ENCODE data around the gene PER2.
A peak's percentile ranks its signal among the peaks of the same experiment; 100 is the strongest.
"Not testable (repeated sequence)": the region's sequence is repeated elsewhere in the genome, so short reads cannot be mapped to it uniquely, and the experiment has no call there.

Gene PER2, protein sequence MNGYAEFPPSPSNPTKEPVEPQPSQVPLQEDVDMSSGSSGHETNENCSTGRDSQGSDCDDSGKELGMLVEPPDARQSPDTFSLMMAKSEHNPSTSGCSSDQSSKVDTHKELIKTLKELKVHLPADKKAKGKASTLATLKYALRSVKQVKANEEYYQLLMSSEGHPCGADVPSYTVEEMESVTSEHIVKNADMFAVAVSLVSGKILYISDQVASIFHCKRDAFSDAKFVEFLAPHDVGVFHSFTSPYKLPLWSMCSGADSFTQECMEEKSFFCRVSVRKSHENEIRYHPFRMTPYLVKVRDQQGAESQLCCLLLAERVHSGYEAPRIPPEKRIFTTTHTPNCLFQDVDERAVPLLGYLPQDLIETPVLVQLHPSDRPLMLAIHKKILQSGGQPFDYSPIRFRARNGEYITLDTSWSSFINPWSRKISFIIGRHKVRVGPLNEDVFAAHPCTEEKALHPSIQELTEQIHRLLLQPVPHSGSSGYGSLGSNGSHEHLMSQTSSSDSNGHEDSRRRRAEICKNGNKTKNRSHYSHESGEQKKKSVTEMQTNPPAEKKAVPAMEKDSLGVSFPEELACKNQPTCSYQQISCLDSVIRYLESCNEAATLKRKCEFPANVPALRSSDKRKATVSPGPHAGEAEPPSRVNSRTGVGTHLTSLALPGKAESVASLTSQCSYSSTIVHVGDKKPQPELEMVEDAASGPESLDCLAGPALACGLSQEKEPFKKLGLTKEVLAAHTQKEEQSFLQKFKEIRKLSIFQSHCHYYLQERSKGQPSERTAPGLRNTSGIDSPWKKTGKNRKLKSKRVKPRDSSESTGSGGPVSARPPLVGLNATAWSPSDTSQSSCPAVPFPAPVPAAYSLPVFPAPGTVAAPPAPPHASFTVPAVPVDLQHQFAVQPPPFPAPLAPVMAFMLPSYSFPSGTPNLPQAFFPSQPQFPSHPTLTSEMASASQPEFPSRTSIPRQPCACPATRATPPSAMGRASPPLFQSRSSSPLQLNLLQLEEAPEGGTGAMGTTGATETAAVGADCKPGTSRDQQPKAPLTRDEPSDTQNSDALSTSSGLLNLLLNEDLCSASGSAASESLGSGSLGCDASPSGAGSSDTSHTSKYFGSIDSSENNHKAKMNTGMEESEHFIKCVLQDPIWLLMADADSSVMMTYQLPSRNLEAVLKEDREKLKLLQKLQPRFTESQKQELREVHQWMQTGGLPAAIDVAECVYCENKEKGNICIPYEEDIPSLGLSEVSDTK (N-terminal part only)

DNA sequence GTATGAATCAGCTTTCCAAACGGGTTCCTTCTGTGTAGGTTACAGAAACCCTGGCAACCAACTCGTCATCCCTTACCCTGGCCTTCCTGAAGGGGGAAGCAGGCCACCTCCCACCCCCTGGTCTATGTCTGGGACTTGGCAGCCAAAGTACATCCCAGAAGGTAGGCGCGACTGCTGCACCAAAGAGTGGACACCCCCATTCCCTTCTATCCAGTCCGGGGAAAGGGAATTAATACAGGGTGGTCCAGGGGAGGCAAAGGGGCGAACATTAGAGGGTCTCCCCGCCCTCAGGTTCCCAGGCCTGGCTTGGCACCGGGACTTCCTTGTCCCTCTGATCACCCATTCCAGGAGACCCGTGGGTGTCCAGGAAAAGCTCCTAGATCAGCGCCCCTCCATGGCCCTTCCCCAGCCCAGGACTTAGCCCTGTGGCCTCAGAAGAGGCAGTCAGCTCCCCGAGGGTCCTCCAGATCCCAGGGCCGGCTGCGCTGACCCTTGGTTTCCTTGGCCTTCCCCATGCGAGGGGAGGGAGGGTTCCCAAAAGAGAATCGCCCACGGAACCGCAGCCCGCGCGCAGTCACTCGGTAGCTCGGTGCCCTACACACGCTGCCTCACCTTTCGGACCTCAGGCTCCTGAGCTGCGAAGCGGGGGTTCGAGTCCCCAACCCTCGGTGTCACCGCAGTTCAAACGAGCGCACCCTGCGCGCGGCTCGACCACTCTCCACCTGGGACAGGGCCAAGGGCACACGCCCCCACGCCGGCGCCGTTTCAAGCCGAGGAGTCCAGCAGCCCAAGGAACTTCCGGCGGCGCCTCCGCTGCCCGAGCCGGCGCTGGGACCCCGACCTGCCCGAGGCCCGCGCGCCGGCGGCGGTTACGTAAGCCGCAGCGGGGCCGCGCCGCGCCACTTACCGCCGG, at the start of gene PER2:
Gene PER2, minus strand, starts transcription at position 874 of the 913 bp plus-strand sequence. CDS start 10,674 bp downstream, outside the sequence.
- DNase-seq (ENCODE audit: low spot score), result peak; percentile 61

DNA sequence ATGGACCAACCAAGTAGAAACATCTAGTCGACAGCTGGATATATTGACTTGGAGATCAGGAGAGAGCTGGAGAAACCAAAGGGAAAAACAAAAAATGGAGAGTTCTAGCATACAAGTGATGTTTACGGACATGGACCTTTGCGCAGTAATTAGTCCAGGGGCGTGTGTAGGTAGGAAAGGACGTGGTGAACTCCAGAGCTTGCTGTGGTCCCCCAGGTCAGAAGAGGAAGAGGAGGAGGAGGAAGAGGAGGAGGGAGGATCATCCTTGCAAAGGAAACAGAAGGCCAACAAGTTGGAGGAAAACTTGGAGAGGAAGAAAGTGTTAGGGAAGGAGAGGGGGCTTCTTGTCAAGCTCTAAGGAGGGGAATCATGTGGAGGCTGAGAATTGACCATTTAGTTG, 49.4 kb upstream of the PER2 start:
- DNase-seq (ENCODE audit: low spot score), result no peak

DNA sequence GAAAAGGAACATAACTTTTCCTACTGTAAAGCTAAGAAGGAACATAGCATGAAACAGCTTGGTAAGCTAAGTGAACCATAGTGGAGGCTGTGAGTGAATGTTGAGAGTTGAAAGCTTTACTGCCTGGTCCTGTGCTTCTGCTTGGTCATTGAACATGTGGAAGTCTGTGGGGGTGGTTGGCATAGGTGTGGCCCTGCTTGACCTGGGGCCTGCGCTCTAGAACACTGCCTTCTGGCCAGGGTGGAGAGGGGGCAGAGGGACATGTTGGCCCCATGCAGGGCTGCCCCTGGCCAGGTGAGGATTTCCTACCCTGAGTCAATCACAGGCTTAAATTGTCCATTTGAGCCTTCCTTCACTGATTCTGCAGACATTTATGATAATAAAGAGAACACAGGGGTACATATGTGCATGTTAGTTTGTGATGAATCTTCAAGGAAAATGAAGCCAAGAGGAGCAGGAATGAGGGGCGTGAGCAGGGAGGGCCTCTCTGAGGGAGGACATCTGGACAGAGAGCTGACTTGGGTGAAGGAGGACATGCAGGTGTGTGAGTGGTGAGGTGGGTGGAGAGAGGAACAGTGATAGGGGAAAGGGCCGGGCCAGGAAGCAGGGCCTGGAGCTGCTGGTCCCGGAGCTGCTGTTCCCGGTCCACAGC, 48.5 kb upstream of the PER2 start:
- no peak for DNase-seq (ENCODE audit: low spot score)

DNA sequence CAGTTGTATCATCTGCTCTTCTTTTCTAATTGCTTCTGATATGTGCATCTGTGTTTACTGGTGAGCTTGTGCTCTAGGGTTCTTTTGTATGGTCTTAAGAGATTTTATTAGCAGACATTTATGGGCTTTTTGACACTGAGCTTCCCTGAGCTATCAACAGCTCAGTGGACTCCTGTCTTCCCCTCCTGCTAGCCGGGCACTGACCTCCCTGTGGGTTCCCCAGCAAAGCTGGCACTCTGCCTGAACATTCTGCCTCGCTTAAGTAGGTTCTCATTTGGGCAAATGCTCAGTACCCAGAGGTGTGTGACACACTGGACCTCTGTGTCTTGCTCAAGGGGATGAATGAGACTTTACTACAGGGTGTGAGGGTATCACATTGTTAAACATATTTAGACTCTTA, 47.7 kb upstream of the PER2 start:
- DNase-seq (ENCODE audit: low spot score), result peak; percentile 21

DNA sequence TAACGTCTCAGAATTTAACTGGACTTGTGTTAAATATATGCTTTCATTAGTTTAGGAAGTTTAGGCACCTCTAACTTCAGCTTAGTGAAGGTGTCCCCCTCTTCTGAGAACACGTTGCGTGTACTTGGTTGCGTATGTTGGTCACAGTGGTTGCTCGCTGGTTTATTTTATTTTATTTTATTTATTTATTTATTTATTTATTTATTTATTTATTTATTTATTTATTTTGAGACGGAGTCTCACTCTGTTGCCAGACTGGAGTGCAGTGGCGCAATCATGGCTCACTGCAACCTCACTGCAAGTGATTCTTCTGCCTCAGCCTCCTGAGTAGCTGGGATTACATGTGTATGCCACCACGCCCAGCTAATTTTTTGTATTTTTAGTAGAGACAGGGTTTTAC, 47.2 kb upstream of the PER2 start:
- DNase-seq (ENCODE audit: low spot score), result not testable (repeated sequence)

DNA sequence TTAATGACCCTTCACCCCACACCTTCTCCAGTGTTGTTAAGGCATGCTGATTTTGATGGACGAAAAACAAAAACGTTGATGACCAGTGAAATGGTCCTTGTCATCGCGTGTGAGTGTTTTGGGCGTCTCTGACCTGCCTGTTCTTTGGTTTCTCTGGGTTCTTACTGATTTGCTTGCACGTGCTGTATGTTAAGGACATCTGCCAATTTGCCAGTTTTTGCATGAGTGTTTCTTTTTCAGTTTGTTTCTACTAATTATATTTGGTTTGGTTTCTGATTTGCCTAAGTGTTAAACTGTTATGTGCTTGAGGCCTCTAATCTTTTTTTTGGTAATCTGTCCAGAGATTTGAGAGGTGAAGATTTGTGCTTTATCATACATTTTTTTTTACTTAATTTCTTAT, 46.5 kb upstream of the PER2 start:
- no peak for DNase-seq (ENCODE audit: low spot score)

DNA sequence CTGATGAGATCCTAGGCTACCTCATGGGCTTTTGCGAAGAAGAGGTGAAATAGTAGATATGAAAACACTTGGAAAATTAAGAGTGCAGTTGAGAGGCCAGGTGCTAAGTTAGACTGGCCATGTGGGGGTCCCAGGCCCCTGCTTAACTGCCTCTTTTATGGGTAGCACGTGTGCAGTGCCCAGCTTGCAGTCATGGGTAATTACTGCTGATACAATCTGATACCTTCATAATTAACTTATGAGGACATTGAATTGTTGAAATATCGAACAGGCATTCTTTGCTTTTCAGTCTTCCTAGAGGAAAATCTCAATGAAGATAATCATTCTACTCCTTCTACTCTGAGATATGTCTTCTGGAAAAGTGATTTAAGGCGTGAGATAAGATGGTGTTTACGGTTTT, 43.5 kb upstream of the PER2 start:
- no peak for DNase-seq (ENCODE audit: low spot score)

DNA sequence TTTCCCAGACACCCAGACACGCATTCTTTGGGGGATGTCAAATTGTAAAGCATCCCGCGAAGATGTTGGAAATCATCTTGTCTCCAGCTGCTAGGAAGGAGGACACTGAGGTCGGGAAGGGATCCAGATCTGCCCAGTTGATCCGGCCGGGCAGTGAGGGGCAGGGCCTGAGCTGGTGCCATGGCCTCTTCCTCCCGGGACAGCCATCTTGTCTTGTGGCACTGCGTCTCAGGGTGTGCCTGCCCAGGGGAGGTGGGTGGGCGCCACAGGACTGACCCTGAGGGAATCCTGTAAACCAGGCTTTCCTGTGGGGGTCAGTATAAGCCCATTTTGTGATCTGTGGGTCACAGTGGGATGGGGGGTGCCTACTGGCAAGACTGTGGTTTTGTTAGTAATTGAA, 42.0 kb upstream of the PER2 start:
- DNase-seq (ENCODE audit: low spot score), result no peak

DNA sequence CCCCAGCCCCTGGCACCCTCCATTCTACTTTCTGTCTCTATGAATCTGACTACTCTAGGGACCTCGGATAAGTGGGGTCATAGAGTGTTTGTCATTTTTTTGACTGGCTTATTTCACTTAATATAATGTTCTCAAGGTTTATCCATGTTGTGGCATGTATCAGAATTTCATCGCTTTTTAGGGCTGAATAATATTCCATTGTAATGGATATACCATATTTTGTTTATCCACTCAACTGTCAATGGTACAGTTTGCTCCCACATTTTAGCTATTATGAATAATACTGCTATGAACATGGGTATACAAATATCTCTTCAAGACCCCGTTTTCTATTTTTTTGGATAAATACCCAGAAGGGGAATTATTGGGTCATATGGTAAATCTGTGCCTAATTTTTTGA, 39.3 kb upstream of the PER2 start:
- no peak for DNase-seq (ENCODE audit: low spot score)

DNA sequence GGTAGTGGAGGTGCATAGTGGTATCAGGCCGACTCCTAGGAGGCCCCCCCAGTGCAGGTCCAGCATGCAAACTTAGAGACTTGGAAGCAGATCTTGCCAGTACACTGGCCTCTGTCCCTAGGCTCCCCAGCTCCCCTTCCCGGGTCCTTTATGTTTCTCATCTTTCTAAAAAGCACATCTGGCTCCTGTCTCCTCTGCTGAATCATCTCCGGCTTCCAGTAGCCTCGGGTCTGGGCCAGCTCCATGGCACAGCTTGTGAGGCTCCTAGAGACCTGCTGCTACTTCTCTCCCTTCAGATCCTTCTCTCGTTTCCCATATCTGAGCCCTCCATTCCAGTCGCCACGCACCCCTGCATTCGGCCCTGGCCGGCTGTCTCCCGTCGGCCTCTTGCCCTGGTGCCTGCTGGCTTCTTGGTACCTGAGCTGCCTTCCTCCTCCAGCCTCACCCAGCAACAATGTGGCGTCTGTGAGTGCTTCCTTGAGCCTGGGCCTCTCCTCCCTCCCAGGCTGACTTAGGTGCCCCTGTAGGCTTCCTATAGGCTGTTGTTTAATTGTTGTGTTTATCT, 38.5 kb upstream of the PER2 start:
- no peak for DNase-seq (ENCODE audit: low spot score)

DNA sequence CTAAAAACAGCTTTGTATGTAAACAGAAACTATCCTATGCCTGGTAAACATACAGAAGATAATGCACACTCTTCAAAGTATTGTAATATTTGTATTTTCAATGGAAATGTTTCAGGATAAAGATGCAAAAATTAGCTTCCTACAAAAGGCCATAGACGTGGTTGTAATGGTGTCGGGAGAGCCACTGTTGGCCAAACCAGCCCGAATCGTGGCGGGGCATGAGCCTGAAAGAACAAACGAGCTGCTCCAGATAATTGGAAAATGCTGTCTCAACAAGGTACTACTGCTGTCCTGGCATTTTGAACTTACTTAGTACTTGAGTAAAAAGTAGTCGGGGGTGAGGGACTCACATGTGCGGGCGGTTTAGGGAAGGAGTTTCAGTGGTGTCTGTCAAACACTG, 37.3 kb upstream of the PER2 start:
- no peak for DNase-seq (ENCODE audit: low spot score)

DNA sequence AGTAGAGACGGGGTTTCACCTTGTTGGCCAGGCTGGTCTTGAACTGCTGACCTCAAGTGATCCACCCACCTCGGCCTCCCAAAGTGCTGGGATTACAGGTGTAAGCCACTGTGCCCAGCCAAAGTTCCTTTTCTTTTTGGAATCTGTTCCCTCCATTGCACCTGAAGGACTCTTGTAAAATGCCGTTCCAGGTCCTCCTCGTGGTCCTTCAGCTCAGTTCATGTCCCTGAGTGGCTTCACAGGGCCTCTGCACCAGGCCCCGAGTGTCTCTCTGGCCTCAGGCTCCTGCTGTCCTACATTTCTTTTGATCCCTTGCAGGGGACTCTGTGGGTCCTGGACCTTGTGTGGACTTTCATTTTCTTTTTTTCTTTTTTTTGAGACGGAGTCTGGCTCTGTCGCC, 35.8 kb upstream of the PER2 start:
- not testable (repeated sequence) for DNase-seq (ENCODE audit: low spot score)

DNA sequence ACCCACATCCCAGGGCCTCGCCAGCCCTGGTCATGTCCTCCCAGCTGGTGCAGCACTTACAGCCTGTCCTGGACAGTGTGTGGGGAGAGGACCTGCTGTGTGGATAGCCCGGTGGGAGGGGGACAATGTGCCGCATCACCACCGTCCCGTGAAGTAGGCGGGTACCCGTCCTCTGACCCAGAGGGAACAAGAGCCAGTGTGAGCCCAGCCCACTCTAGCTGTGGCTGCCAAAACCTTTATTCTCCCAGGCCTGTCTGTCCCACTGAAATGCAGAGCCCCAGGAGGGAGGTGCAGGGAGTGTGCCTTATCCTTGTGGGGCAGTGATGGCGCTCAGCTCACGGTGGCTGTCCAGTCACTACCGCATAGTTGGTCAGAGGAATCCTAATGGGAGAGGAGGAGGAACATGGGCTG, 33.6 kb upstream of the PER2 start:
- no peak for DNase-seq (ENCODE audit: low spot score)

DNA sequence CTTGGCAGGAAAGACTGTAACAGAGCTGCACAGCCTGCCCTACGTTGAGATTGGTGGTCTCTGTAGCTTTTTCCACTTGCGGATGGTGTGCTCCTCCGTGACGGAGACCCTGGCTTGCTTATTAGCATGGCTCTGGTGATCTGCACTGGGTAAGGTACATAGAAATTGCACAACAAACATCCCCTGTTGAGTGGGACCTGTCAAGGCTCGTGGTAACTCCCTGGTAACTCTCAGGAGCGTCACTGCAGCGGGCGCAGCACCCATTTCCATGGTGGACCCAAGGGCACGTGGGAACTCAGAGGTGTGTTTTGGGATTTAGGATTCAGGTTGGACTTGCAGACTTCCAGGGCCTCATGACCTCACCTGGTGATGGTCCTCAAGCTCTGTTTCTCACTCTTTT, 33.1 kb upstream of the PER2 start:
- no peak for DNase-seq (ENCODE audit: low spot score)

DNA sequence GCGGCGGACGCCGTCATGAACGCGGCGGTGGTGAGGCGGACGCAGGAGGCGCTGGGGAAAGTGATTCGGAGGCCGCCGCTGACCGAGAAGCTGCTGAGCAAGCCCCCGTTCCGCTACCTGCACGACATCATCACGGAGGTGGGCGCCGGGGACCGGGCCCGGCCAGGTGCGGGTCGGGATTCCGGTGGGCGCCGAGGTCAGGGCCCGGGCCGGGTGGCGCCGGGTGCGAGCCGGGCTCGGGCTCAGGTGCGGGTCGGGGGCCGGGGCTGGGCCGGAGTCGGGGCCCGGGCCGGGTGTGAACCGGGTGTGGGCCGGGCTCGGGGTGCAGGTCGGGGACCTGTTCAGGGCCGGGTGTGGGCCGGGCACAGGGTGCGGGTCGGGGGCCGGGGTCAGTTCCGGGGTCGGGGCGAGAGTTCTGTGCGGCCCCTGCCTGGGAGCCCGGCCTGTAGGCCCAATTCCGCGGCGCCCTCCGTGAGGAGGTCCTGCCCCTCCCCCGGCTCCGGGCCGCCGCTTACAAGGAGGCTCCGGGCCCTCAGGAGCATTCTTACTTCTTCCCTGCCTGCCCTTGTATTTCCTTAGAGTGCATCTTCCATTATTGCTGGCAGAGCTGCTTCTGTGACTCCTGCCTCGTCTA, 32.4 kb upstream of the PER2 start:
- DNase-seq (ENCODE audit: low spot score), result no peak

DNA sequence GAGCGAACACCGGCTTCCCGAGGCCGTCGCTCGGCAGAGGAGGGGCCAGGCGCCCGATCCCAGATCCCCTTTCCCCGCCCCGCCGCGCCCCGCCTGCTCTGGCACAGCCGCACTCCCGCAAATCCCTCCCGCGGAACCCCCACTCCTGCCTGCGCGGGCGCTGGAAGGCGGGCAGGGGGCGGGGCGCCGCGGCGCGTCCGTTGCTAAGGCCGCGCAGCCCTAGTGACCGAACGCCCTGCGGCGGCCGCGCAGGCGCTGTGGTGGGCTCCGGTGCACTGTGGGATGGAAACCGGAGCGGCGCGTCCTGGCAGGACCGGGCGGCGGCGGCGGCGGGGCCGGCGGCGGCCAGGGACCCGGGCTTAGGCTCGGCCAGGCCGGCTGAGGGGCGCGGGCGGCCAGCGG, 31.8 kb upstream of the PER2 start, which contains the start of gene TRAF3IP1:
Gene TRAF3IP1, plus strand, starts transcription at position 273 of the 402 bp plus-strand sequence. CDS start 145 bp downstream, outside the sequence.
- DNase-seq (ENCODE audit: low spot score), result peak; percentile 90

DNA sequence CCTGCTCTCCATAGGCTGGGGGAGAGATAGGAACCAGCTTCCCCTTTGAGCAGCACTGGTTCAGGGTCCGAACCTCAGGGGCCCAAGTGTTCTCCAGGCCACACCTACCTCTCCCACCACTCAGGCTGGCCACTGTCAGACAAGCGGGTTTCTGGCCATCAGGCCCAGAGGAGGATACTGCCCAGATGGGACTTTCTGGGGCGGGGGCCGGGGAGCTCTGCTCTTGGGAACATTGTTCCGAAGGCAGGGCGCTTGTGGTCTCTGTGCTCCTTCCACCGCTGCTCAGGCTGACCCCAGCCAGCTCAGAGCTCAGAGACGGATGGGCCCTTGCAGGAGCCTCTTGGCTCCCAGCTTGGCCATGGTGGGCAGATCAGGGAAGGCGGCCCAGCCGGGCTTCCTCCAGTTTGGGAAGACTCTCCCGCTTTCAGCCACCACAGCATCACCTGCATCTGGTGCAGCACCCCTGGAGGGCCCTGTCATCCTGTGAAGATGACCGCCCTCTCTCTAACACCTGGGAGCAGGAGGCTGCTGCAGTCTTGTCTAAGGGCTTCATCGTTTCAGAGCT, 26.7 kb upstream of the PER2 start:
- no peak for DNase-seq (ENCODE audit: low spot score)

DNA sequence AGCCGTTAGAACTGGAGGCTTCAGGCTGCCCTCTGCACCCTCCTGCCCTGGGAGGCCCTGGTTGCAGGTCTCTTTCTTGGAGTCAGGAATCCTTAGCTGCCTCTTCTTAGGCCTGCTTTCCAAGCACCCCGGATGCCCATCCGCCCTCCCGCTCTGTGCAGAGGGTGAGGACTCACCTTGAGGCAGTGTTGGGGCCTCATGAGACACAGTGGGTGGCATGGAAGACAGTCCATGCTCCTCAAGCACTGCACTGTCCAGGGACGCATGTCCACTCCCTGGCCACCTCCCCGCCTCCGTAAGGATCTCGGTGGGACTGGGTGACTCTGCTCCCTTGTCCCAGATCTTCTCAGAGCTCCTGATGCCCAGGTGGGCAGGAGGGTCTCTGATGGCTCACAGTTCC, 26.2 kb upstream of the PER2 start:
- DNase-seq (ENCODE audit: low spot score), result no peak

DNA sequence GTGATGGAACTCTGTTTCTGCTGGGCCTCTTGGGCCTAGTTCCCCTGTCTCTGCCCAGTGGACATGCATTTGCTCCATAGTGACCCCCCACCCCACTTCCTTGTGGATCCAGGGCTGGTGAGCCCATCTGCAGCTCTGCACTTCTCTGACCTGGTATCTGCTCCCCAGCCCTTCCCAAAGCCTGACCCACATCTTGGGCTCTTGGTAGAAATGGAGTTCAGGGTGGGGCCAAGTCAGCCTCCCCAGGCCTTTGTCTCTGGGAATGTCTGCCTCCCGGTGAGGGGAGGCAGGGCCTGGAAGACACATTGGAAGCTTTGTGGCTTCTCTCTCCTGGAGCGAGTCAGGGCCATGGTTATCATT, 25.6 kb upstream of the PER2 start:
- DNase-seq (ENCODE audit: low spot score), result no peak
